Activated T-helper 17 cell treated with anti-CD3 and anti-CD28 coated beads, Interleukin-2, amount 50 U/mL, for 72 hours (primary cell): ENCODE measurements around the gene C12orf57. TPM values are rescaled to one million over a fixed set of nuclear protein-coding genes. Genes with fewer than 3 reads are reported as not detected.

Experiments used
- ATAC-seq: fragments of 150-1000 bp; cut with Tn5 transposase; replicated peaks from 2 replicates; pipeline ENCODE4 v1.10.0; 2021; ENCODE audit warnings: mild to moderate bottlenecking, moderate library complexity
- H3K27ac Mint-ChIP-seq: one replicate; pipeline ENCODE4 v1.8.0; 2022; ENCODE audit warnings: mixed read lengths
- H3K27me3 Mint-ChIP-seq: one replicate; pipeline ENCODE4 v1.8.0; 2022; ENCODE audit warnings: mixed read lengths
- H3K36me3 Mint-ChIP-seq: one replicate; pipeline ENCODE4 v1.8.0; 2022; ENCODE audit warnings: low read depth, mild to moderate bottlenecking, mixed read lengths
- H3K4me1 Mint-ChIP-seq: one replicate; pipeline ENCODE4 v1.8.0; 2022; ENCODE audit warnings: mixed read lengths
- H3K4me3 Mint-ChIP-seq: one replicate; pipeline ENCODE4 v1.8.0; 2022; ENCODE audit warnings: mild to moderate bottlenecking, mixed read lengths
- H3K9me3 Mint-ChIP-seq: one replicate; pipeline ENCODE4 v1.8.0; 2022; ENCODE audit warnings: mixed read lengths
- total RNA-seq, 2 donors: library from RNA; stranded (reverse); gene quantifications; one replicate each; pipeline ENCODE4 v1.2.3, GENCODE V29; 2022

Gene C12orf57
- total RNA-seq, 2 donors from 2014 or later = 192 to 307 TPM

DNA sequence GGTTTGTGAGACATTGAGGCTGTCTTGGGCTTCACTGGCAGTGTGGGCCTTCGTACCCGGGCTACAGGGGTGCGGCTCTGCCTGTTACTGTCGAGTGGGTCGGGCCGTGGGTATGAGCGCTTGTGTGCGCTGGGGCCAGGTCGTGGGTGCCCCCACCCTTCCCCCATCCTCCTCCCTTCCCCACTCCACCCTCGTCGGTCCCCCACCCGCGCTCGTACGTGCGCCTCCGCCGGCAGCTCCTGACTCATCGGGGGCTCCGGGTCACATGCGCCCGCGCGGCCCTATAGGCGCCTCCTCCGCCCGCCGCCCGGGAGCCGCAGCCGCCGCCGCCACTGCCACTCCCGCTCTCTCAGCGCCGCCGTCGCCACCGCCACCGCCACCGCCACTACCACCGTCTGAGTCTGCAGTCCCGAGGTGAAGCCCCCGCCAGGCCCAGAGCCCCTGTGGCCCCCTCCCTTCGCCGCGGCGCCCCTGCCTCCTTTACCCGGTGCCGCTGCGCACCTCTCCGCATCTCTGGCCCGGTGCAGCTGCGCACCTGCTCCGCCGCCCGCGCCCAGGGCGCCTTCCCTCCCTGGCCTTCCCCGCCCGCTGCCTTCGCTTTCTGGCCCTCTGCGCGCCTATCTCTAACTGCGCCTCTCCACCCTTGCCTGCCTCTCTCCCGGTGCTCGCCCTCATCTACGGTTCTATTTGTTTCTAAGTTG is 29.4 kb upstream of the C12orf57 start, which contains the start of gene ENO2:
Gene ENO2 (plus strand): TSS at position 335 of the 701 bp plus-strand sequence. CDS start 1,253 bp downstream, outside the sequence.
- peak; percentile 97 for ATAC-seq
- no peaks in the 10 kb centered on the region for H3K9me3 Mint-ChIP-seq
- no peaks in the 10 kb centered on the region for H3K27me3 Mint-ChIP-seq
- peak within 1 kb of the TSS; percentile 96 for H3K4me3 Mint-ChIP-seq
- H3K27ac Mint-ChIP-seq = peak within 1 kb of the TSS; percentile 93
- peaks cover 52% of the 10 kb centered on the region for H3K36me3 Mint-ChIP-seq
- H3K4me1 Mint-ChIP-seq = peaks cover 17% of the 10 kb centered on the region

DNA sequence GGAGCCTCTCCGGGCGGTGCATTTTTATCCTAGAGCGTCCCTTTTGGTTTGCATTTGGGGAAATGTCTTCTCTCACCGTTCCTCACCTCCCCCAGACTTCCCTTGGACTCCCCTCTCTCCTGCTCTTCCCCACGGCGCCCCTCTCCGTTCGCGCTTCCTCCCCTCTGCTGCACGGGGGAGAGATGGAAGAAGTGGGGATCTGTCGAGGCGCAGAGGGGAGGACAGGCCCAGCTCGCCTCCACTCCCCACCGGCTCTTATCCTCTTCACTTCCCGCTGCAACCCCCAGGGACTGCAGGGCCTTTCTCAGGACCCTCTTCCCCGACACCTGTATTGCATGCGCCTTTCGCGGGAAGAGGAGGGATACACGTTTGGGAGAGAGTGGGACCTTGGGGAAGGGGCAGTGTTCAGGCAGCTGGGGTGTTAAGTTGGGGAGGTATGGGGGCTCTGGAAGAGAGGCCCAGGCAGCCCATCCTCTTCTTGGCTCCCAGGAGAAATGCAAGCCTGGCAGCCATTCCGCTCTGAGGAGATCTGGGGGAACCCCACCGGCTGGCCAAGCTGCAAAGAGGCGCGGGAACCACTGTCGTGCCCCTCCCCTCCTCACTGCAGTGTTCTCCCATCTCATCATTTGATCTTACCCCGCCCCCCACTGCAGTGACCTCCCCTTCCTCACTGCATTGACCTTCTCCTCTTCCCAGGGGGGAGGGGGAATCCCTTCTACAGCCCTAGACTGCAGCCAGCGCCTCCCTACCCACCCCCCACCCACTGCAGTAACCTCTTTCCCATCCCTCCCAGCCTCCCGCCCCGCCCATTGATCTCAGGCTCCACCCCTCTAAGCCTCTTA is 28.7 kb upstream of the C12orf57 start:
- no peaks in the 10 kb centered on the region for H3K27me3 Mint-ChIP-seq
- H3K27ac Mint-ChIP-seq = peak overlapping the region; percentile 93
- no peak for ATAC-seq
- H3K4me3 Mint-ChIP-seq = peak overlapping the region; percentile 96
- H3K9me3 Mint-ChIP-seq = no peaks in the 10 kb centered on the region
- peaks cover 25% of the 10 kb centered on the region for H3K4me1 Mint-ChIP-seq
- peaks cover 59% of the 10 kb centered on the region for H3K36me3 Mint-ChIP-seq

DNA sequence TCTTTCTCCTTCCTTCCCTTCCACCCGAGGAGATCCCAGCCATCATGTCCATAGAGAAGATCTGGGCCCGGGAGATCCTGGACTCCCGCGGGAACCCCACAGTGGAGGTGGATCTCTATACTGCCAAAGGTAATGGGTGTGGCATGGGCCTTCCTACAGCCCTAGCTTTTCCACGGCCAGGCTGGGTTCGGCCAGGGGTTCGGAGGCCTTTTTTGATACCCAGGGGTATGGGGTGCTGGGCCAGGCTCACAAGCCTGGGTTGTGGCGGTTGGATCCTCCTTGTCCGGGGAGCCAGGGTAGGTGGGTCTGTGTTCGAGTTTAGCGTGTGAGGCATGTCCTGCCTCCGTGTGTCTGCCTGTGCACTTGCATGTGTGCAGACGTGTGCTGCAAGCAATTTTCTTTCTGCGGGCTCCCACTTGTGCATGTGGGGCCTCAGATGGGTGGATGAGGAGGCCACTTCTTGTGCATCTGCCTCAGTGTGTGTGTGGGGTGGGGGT is 28.0 kb upstream of the C12orf57 start:
- H3K4me3 Mint-ChIP-seq = peak overlapping the region; percentile 96
- H3K27me3 Mint-ChIP-seq = no peaks in the 10 kb centered on the region
- H3K27ac Mint-ChIP-seq = peak overlapping the region; percentile 93
- no peaks in the 10 kb centered on the region for H3K9me3 Mint-ChIP-seq
- peaks cover 25% of the 10 kb centered on the region for H3K4me1 Mint-ChIP-seq
- H3K36me3 Mint-ChIP-seq = peaks cover 66% of the 10 kb centered on the region
- no peak for ATAC-seq

DNA sequence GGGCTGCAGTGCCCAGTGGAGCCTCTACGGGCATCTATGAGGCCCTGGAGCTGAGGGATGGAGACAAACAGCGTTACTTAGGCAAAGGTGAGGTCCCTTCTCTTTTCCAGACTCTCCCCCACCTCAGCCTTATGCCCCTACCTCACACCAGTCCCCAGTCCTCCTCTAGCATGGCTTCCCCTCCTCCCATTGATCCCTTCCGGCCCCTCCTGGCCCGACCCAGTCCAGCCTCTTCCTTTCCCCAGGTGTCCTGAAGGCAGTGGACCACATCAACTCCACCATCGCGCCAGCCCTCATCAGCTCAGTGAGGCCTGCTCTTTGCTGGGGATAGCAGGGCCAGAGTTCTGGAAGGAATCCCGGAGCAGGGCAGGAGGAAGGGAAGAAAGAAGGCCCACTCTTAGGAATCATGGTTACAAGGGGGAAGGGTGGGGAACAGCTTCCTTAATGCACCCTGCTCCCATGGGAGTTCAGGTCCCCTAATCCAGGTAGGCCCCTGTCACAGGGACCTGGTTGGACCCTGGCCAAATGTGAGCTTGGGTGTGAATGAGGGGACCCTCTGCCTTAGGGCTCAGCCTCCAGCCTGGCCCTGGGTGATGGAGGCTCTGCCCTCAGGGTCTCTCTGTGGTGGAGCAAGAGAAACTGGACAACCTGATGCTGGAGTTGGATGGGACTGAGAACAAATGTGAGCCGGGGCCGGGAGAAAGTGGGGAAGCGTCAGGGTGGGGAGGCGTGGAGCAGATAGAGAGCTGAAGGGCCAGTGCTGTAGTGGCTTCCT is 27.2 kb upstream of the C12orf57 start:
- Mint-ChIP-seq H3K4me3 (peak overlapping the region; percentile 96), H3K27ac (peak overlapping the region; percentile 93), H3K27me3 (no peaks in the 10 kb centered on the region), H3K9me3 (no peaks in the 10 kb centered on the region), H3K36me3 (peaks cover 74% of the 10 kb centered on the region), H3K4me1 (peaks cover 25% of the 10 kb centered on the region)
- no peak for ATAC-seq

GRCh38 chr12:6917491-6918231 is 26.2 kb upstream of the C12orf57 start:
- ATAC-seq = no peak
- Mint-ChIP-seq H3K36me3 (peaks cover 84% of the 10 kb centered on the region), H3K9me3 (no peaks in the 10 kb centered on the region), H3K4me1 (peaks cover 26% of the 10 kb centered on the region), H3K27me3 (no peaks in the 10 kb centered on the region), H3K27ac (peak overlapping the region; percentile 93), H3K4me3 (peak overlapping the region; percentile 96)

DNA sequence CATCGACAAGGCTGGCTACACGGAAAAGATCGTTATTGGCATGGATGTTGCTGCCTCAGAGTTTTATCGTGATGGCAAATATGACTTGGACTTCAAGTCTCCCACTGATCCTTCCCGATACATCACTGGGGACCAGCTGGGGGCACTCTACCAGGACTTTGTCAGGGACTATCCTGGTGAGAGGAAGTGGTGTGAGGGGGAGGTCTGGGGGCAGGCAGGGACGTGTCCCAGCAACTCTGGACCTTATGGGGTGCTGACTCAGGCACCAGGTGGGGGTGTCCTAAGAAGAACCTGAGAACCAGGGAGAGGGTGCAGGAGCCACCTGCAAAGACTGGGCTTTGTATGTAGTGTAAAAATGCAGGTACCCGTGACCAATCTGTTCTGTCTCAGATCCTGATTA is 24.2 kb upstream of the C12orf57 start:
- Mint-ChIP-seq H3K36me3 (peaks cover 98% of the 10 kb centered on the region), H3K9me3 (no peaks in the 10 kb centered on the region), H3K27me3 (no peaks in the 10 kb centered on the region), H3K4me1 (peaks cover 34% of the 10 kb centered on the region), H3K27ac (peak overlapping the region; percentile 75), H3K4me3 (peak overlapping the region; percentile 35)
- ATAC-seq = no peak

GRCh38 chr12:6921539-6921938 is 22.3 kb upstream of the C12orf57 start:
- Mint-ChIP-seq H3K4me1 (peaks cover 40% of the 10 kb centered on the region), H3K4me3 (no peak overlapping the region), H3K27ac (peak overlapping the region; percentile 20), H3K27me3 (no peaks in the 10 kb centered on the region), H3K9me3 (no peaks in the 10 kb centered on the region), H3K36me3 (peaks cover 84% of the 10 kb centered on the region)
- ATAC-seq = no peak

- ATAC-seq = no peak
- Mint-ChIP-seq H3K4me3 (no peak overlapping the region), H3K4me1 (peaks cover 40% of the 10 kb centered on the region), H3K36me3 (peaks cover 84% of the 10 kb centered on the region), H3K9me3 (no peaks in the 10 kb centered on the region), H3K27me3 (no peaks in the 10 kb centered on the region), H3K27ac (peak overlapping the region; percentile 98)
Measured at GRCh38 chr12:6921996-6922946, 21.6 kb upstream of the C12orf57 start.

DNA sequence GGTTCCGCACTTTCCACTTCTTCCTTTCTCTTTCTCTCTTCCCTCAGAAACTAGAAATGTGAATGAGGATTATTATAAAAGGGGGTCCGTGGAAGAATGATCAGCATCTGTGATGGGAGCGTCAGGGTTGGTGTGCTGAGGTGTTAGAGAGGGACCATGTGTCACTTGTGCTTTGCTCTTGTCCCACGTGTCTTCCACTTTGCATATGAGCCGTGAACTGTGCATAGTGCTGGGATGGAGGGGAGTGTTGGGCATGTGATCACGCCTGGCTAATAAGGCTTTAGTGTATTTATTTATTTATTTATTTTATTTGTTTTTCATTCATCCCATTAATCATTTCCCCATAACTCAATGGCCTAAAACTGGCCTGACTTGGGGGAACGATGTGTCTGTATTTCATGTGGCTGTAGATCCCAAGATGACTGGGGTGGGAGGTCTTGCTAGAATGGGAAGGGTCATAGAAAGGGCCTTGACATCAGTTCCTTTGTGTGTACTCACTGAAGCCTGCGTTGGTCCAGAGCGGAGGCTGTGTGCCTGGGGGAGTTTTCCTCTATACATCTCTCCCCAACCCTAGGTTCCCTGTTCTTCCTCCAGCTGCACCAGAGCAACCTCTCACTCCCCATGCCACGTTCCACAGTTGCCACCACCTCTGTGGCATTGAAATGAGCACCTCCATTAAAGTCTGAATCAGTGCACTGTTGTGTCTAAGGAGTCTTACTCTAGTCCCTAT is 20.7 kb upstream of the C12orf57 start:
- Mint-ChIP-seq H3K4me1 (peaks cover 41% of the 10 kb centered on the region), H3K9me3 (no peaks in the 10 kb centered on the region), H3K4me3 (peak overlapping the region; percentile 5), H3K36me3 (peaks cover 78% of the 10 kb centered on the region), H3K27ac (peak overlapping the region; percentile 98), H3K27me3 (no peaks in the 10 kb centered on the region)
- peak; percentile 6 for ATAC-seq

DNA sequence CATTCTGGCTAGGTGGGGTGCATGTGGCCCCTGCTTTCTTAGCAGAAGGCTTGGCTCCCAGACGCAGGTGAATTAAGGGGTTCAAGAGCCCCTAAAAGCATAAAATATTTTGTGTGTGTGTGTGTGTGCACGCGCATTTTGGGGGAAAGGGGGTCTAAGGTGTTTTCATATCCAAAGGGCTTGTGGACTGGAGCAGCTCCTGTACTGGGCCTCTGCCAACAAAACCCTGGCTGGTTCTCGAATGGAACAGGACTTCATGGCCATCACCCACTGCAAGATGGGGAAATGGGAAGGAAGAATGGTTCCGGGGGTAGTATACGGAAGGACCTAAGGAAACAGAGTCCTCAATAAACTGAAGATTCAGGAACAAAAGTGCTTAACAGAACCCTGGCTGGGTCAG is 20.0 kb upstream of the C12orf57 start:
- H3K27ac Mint-ChIP-seq = peak overlapping the region; percentile 98
- H3K4me3 Mint-ChIP-seq = peak overlapping the region; percentile 87
- H3K4me1 Mint-ChIP-seq = peaks cover 46% of the 10 kb centered on the region

GRCh38 chr12:6925239-6925539 is 18.6 kb upstream of the C12orf57 start:
- H3K4me3 Mint-ChIP-seq = peak overlapping the region; percentile 87

More for the DNA sequence above, 20.0 kb upstream of the C12orf57 start:
- H3K36me3 Mint-ChIP-seq = peaks cover 79% of the 10 kb centered on the region
- no peaks in the 10 kb centered on the region for H3K27me3 Mint-ChIP-seq
- ATAC-seq = peak; percentile 1
- no peaks in the 10 kb centered on the region for H3K9me3 Mint-ChIP-seq

GRCh38 chr12:6925540-6926279 is 18.1 kb upstream of the C12orf57 start:
- peaks cover 48% of the 10 kb centered on the region for H3K4me1 Mint-ChIP-seq
- no peaks in the 10 kb centered on the region for H3K27me3 Mint-ChIP-seq
- peak overlapping the region; percentile 98 for H3K27ac Mint-ChIP-seq
- peak overlapping the region; percentile 87 for H3K4me3 Mint-ChIP-seq
- ATAC-seq = no peak
- no peaks in the 10 kb centered on the region for H3K9me3 Mint-ChIP-seq
- peaks cover 71% of the 10 kb centered on the region for H3K36me3 Mint-ChIP-seq

More at GRCh38 chr12:6925239-6925539, 18.6 kb upstream of the C12orf57 start:
- H3K27me3 Mint-ChIP-seq = no peaks in the 10 kb centered on the region
- no peak for ATAC-seq
- H3K27ac Mint-ChIP-seq = peak overlapping the region; percentile 98
- no peaks in the 10 kb centered on the region for H3K9me3 Mint-ChIP-seq
- H3K36me3 Mint-ChIP-seq = peaks cover 76% of the 10 kb centered on the region
- peaks cover 48% of the 10 kb centered on the region for H3K4me1 Mint-ChIP-seq
